Nephron (organoid): Measurements from ENCODE around the gene DPPA4.
"Not testable (repeated sequence)": the region's sequence is repeated elsewhere in the genome, so short reads cannot be mapped to it uniquely, and the experiment has no call there.

ENCODE experiments used
- H3K27ac Mint-ChIP-seq, 3 experiments: 2 replicates each; pipeline ENCODE4 v1.8.0; 2020; ENCODE audit warnings: mixed read lengths in 3 of 3, mild to moderate bottlenecking in 2 of 3, moderate library complexity in 1 of 3
- H3K27me3 Mint-ChIP-seq: 2 replicates; pipeline ENCODE4 v1.8.0; 2021; ENCODE audit warnings: low read depth, mild to moderate bottlenecking, moderate library complexity, mixed read lengths
- H3K36me3 Mint-ChIP-seq: 2 replicates; pipeline ENCODE4 v1.8.0; 2020; ENCODE audit warnings: low read depth, mixed read lengths
- H3K4me1 Mint-ChIP-seq: 2 replicates; pipeline ENCODE4 v1.8.0; 2020; ENCODE audit warnings: mixed read lengths
- H3K4me3 Mint-ChIP-seq, 3 experiments: 2 replicates each; pipeline ENCODE4 v1.8.0; 2020; ENCODE audit warnings: mild to moderate bottlenecking in 3 of 3, mixed read lengths in 3 of 3, moderate library complexity in 2 of 3
- H3K9me3 Mint-ChIP-seq: 2 replicates; pipeline ENCODE4 v1.8.0; 2020; ENCODE audit warnings: mixed read lengths
- TF ChIP-seq, protein P1 (sequence below), 3 experiments: fragments of 200-600 bp; sonication (generic); IDR thresholded peaks; one replicate each; pipeline ENCODE4 v1.5.0; 2021; ENCODE audit warnings: antibody characterized with exemption in 3 of 3; ENCODE audit not compliant: unreplicated experiment in 3 of 3

Gene DPPA4, protein sequence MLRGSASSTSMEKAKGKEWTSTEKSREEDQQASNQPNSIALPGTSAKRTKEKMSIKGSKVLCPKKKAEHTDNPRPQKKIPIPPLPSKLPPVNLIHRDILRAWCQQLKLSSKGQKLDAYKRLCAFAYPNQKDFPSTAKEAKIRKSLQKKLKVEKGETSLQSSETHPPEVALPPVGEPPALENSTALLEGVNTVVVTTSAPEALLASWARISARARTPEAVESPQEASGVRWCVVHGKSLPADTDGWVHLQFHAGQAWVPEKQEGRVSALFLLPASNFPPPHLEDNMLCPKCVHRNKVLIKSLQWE

DNA sequence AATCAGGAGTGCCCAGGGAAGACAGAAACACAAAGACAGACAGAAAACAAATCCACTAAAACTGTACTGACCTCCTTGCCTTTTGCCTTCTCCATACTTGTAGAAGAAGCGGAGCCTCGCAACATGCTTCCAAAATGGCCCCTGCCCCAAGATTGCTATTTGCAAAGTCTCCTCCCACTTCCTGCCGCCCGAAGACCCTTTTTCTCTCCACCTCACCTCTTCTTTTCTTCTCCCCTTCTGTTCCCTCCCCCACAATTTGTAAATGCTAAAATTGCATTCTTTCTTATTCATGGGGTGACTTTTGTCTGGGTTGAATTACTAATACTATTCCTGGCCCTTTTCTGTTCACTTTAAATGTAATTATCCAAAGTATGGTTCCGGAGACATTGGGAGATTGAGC, at the start of gene DPPA4:
DPPA4 (minus strand) TSS at position 154 of the 400 bp plus-strand sequence; CDS start at position 125, 29 bp downstream.
- peaks cover 14% of the 10 kb centered on the region for H3K4me1 Mint-ChIP-seq
- no peaks in the 10 kb centered on the region for H3K9me3 Mint-ChIP-seq
- H3K27me3 Mint-ChIP-seq = peaks cover 13% of the 10 kb centered on the region
- TF ChIP-seq, protein P1, sequence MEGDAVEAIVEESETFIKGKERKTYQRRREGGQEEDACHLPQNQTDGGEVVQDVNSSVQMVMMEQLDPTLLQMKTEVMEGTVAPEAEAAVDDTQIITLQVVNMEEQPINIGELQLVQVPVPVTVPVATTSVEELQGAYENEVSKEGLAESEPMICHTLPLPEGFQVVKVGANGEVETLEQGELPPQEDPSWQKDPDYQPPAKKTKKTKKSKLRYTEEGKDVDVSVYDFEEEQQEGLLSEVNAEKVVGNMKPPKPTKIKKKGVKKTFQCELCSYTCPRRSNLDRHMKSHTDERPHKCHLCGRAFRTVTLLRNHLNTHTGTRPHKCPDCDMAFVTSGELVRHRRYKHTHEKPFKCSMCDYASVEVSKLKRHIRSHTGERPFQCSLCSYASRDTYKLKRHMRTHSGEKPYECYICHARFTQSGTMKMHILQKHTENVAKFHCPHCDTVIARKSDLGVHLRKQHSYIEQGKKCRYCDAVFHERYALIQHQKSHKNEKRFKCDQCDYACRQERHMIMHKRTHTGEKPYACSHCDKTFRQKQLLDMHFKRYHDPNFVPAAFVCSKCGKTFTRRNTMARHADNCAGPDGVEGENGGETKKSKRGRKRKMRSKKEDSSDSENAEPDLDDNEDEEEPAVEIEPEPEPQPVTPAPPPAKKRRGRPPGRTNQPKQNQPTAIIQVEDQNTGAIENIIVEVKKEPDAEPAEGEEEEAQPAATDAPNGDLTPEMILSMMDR (IDR thresholded peaks at IDR 0.05; ENCODE audit: unreplicated experiment in 3 of 3) = no peak
- H3K36me3 Mint-ChIP-seq = no peaks in the 10 kb centered on the region
- peak within 1 kb of the TSS; percentile 92 to 97 (median 96) for H3K27ac Mint-ChIP-seq
- H3K4me3 Mint-ChIP-seq = peak within 1 kb of the TSS; percentile 86 to 91 (median 86)

DNA sequence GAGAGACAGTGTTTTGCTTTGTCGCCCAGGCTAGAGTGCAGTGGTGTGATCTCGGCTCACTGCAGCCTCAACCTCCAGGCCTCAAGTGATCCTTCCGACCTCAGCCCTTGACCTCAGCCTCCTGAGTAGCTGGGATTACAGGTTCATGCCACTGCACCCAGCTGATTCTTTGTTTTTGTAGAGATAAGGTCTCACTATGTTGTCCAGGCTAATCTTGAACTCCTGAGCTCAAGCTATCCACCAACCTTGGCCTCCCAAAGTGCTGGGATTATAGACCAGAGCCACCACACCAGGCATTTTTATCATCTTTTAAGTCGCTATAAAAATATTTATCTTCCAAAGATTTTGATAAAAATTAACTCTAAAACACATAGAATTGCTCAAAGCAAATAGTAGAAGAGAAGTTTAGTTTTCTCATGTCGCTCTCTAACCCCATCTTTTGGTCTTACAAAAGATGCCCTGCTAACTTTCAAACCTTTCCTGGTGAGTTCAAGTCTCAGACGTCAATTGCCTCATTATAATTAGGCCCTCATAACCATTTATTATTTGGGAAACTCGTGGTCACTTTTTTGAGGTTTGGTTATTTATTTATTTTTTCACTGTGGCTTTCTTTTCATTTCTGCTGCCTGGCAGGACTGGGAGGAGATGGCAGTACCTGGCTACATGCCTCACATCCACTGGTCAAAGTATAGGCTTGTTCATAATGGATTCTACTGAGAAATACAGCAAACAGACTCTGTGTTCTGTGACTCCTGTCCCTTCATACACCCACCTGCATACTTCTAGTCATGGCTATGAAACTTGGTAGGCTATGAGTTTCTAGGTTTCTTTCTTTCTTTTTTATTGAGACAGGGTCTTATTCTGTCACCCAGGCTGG, 48.3 kb upstream of the DPPA4 start:
- Mint-ChIP-seq H3K27ac (no peak overlapping the region), H3K4me3 (no peak overlapping the region), H3K36me3 (no peaks in the 10 kb centered on the region), H3K27me3 (no peaks in the 10 kb centered on the region), H3K4me1 (peaks cover 19% of the 10 kb centered on the region), H3K9me3 (no peaks in the 10 kb centered on the region)
- TF ChIP-seq, protein P1 (IDR thresholded peaks at IDR 0.05; ENCODE audit: unreplicated experiment in 3 of 3) = no peak

DNA sequence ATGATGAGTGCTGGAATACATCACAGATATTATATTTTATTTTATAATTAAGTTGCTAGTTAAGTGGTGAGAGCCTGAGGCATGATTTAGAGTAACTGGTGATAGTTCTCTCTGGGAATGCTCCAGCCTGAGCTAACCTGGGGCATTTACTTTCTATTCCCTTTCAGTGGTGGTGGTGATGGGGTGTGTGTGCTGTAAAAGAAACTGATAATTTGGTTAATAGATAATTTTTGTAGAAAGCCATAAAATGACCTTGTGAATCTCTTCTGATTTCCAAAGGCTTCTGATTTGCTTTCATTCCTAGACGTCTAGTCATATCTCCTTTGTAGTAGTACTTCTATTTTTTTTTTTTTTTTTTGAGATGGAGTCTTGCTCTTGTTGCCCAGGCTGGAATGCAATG, 46.8 kb upstream of the DPPA4 start:
- Mint-ChIP-seq H3K4me1 (peaks cover 19% of the 10 kb centered on the region), H3K36me3 (no peaks in the 10 kb centered on the region), H3K9me3 (no peaks in the 10 kb centered on the region), H3K4me3 (no peak overlapping the region), H3K27ac (no peak overlapping the region), H3K27me3 (no peaks in the 10 kb centered on the region)
- TF ChIP-seq, protein P1 (IDR thresholded peaks at IDR 0.05; ENCODE audit: unreplicated experiment in 3 of 3) = no peak

DNA sequence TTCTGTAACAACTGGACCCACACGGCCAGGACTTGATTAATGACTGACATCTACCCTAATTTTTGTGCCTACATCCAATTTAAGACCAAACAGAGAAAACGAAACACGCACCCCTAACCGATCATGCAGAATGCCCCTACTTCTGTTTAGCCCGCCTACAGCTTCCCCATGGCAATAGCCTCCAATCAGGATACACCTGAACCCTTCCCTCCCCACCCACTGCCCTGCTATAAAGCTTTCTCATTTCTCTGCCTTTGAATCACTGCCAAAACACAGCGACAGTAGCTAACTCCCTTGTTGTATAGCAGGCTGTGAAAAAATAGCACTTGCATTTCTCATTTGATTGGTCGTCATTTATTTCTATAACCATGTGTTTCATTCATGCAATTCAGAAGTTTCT, 45.2 kb upstream of the DPPA4 start:
- Mint-ChIP-seq H3K36me3 (no peaks in the 10 kb centered on the region), H3K27ac (peak overlapping the region in 1 of 3 experiments; percentile 41), H3K27me3 (no peaks in the 10 kb centered on the region), H3K9me3 (no peaks in the 10 kb centered on the region), H3K4me1 (peaks cover 19% of the 10 kb centered on the region), H3K4me3 (no peak overlapping the region)
- TF ChIP-seq, protein P1 (IDR thresholded peaks at IDR 0.05; ENCODE audit: unreplicated experiment in 3 of 3) = no peak

DNA sequence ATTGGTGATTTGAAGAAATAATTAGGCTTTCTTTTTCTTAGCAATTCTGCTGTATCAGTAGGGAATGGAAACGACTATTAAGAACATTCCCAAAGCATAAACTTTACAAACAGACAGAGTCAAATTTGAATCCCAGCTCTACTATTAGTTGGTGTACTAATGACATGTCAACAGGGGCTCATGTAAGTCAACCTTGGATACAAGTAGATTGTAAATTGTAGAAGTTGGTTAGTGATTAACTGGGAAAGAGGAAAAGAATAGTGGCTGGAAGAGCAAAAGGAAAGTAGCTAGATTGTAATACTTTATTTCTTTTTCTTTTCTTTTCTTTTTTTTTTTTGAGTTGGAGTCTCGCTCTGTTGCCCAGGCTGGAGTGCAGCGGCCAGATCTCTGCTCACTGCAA, 38.6 kb upstream of the DPPA4 start:
- TF ChIP-seq, protein P1 (IDR thresholded peaks at IDR 0.05; ENCODE audit: unreplicated experiment in 3 of 3) = no peak
- H3K36me3 Mint-ChIP-seq = no peaks in the 10 kb centered on the region
- H3K4me3 Mint-ChIP-seq = no peak overlapping the region
- no peaks in the 10 kb centered on the region for H3K4me1 Mint-ChIP-seq
- H3K27ac Mint-ChIP-seq = no peak overlapping the region
- no peaks in the 10 kb centered on the region for H3K27me3 Mint-ChIP-seq
- peaks cover 2% of the 10 kb centered on the region for H3K9me3 Mint-ChIP-seq

DNA sequence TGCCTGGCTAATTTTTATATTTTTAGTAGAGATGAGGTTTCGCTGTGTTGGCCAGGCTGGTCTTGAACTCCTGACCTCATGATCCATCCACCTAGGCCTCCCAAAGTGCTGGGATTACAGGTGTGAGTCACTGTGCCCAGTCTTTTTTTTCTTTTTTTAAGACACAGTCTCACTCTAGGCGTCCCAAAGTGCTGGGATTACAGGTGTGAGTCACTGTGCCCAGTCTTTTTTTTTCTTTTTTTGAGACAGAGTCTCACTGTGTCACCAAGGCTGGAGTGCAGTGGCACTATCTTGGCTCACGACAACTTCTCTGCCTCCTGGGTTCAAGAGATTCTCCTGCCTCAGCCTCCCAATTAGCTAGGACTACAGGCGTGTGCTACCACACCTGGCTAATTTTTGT, 37.1 kb upstream of the DPPA4 start:
- not testable (repeated sequence) for H3K36me3 Mint-ChIP-seq, H3K4me1 Mint-ChIP-seq, H3K27me3 Mint-ChIP-seq, H3K9me3 Mint-ChIP-seq, H3K4me3 Mint-ChIP-seq, H3K27ac Mint-ChIP-seq
